ENCODE measurements around the gene ZNF775.

ZNF775 gene

GRCh38 chr7:150442811-150443210 is 63.7 kb downstream of the ZNF775 start:
- TF ChIP-seq CTCF (IDR thresholded peaks at IDR 0.05): no peak

GRCh38 chr7:150443793-150444540 is 64.8 kb downstream of the ZNF775 start:
- no peak for TF ChIP-seq CTCF (IDR thresholded peaks at IDR 0.05)

- no peak for TF ChIP-seq CTCF (IDR thresholded peaks at IDR 0.05)
Observed at GRCh38 chr7:150444674-150445365, 65.7 kb downstream of the ZNF775 start.

GRCh38 chr7:150446288-150446938 is 67.3 kb downstream of the ZNF775 start:
- TF ChIP-seq CTCF (IDR thresholded peaks at IDR 0.05): no peak
